Endothelial cell of umbilical vein (primary cell): ENCODE measurements around the gene PTBP3. TPM values are rescaled to one million over a fixed set of nuclear protein-coding genes. Genes with fewer than 3 reads are reported as not detected.
"Not testable (repeated sequence)": the region's sequence is repeated elsewhere in the genome, so short reads cannot be mapped to it uniquely, and the experiment has no call there.

Source experiments
- BruUV-seq: library from RNA; stranded (reverse); fragments of 400-500 nt; replicated peaks from 2 replicates; lab custom pipeline; 2021; lab: Mats Ljungman, UMichigan
- CTCF ChIA-PET: fragments of 300-600, 350-600 bp; sonication (Branson Sonifier 250); formaldehyde crosslinking; loops from one replicate; lab custom pipeline; 2021; ENCODE audit warnings: antibody characterized with exemption, inconsistent platforms; lab: Charles Lee
- POLR2A ChIA-PET: fragments of 300-600, 350-600 bp; sonication (Branson Sonifier 250); formaldehyde crosslinking; loops from one replicate; lab custom pipeline; 2021; ENCODE audit warnings: antibody characterized with exemption, inconsistent platforms; lab: Charles Lee
- DNase-seq: peaks from one replicate; pipeline ENCODE4 v3.0.0-alpha.2; 2011; ENCODE audit warnings: low read depth, low spot score
- FAIRE-seq: peaks from 2 replicates; lab custom pipeline; 2011; peaks lifted over from hg19 to GRCh38; lab: Jason Lieb, UNC
- H2AFZ ChIP-seq: 2 replicates; pipeline ENCODE4 v1.6.0; 2012; ENCODE audit warnings: low read depth, low read length, control low read depth, inconsistent platforms
- H3K27ac ChIP-seq: 2 replicates; pipeline ENCODE4 v1.5.1; 2011; ENCODE audit warnings: low read depth, mild to moderate bottlenecking, control low read depth, low read length, moderate library complexity; ENCODE audit not compliant: insufficient read depth
- H3K27me3 ChIP-seq, 2 experiments: 2 replicates each; pipeline versions ENCODE4 v1.6.0 to v1.6.1; 2011; ENCODE audit warnings: low read length in 2 of 2, mixed read lengths in 1 of 2; ENCODE audit not compliant: control insufficient read depth in 2 of 2, insufficient read depth in 2 of 2
- H3K36me3 ChIP-seq, 2 experiments: 2 replicates in 1 of 2; 3 replicates in 1 of 2; pipeline ENCODE4 v1.5.1; 2011; ENCODE audit warnings: low read length in 2 of 2, mild to moderate bottlenecking in 1 of 2, moderate library complexity in 1 of 2; ENCODE audit not compliant: control insufficient read depth in 2 of 2, insufficient read depth in 2 of 2; ENCODE audit errors: extremely low read depth in 1 of 2
- H3K4me1 ChIP-seq: 3 replicates; pipeline ENCODE4 v1.5.1; 2011; ENCODE audit warnings: mild to moderate bottlenecking, low read length; ENCODE audit not compliant: control insufficient read depth, insufficient read depth; ENCODE audit errors: extremely low read depth
- H3K4me2 ChIP-seq: 2 replicates; pipeline ENCODE4 v1.6.1; 2011; ENCODE audit warnings: low read length, control low read depth, mixed read lengths; ENCODE audit not compliant: insufficient read depth
- H3K4me3 ChIP-seq, 3 experiments: fragments of 200-600 bp in 1 of 3; sonication (generic), shearing (Covaris generic) in 1 of 3; replicated peaks in 1 of 3; 2 replicates each; pipeline ENCODE4 v1.5.1; 2011 to 2016; ENCODE audit warnings: control low read depth in 3 of 3, low read length in 3 of 3, mild to moderate bottlenecking in 2 of 3, inconsistent platforms in 1 of 3, low read depth in 1 of 3, moderate library complexity in 1 of 3; ENCODE audit not compliant: insufficient read depth in 1 of 3
- H3K79me2 ChIP-seq: 2 replicates; pipeline ENCODE4 v1.6.0; 2012; ENCODE audit warnings: low read length, inconsistent platforms; ENCODE audit not compliant: control insufficient read depth, insufficient read depth
- H3K9ac ChIP-seq: replicated peaks from 2 replicates; pipeline ENCODE3; 2011; ENCODE audit warnings: low read length, control low read depth; ENCODE audit not compliant: insufficient read depth; ENCODE audit errors: extremely low read depth
- H3K9me1 ChIP-seq: replicated peaks from 3 replicates; pipeline ENCODE4 v1.6.0; 2011; ENCODE audit warnings: mild to moderate bottlenecking, low read length; ENCODE audit not compliant: control insufficient read depth, insufficient read depth; ENCODE audit errors: extremely low read depth
- H3K9me3 ChIP-seq: replicated peaks from 2 replicates; pipeline ENCODE4 v1.5.1; 2012; ENCODE audit warnings: low read length, inconsistent platforms; ENCODE audit not compliant: control insufficient read depth, insufficient read depth
- H4K20me1 ChIP-seq: replicated peaks from 2 replicates; pipeline ENCODE3; 2011; ENCODE audit warnings: mild to moderate bottlenecking, low read length; ENCODE audit not compliant: control insufficient read depth, insufficient read depth; ENCODE audit errors: extremely low read depth
- EZH2 ChIP-seq: IDR thresholded peaks from 2 replicates; pipeline ENCODE4 v1.6.1; 2012; ENCODE audit warnings: borderline replicate concordance, low read depth, mild to moderate bottlenecking, moderate library complexity, low read length, inconsistent platforms; ENCODE audit not compliant: severe bottlenecking
- GATA2 ChIP-seq: IDR thresholded peaks from 2 replicates; pipeline ENCODE4 v1.7.0; 2011; ENCODE audit warnings: low read depth, mild to moderate bottlenecking, moderate library complexity, mixed read lengths, low read length; ENCODE audit not compliant: insufficient read length, insufficient read depth
- JUN ChIP-seq: IDR thresholded peaks from 2 replicates; pipeline ENCODE4 v1.6.1; 2011; ENCODE audit warnings: borderline replicate concordance, low read depth; ENCODE audit not compliant: insufficient read length, insufficient read depth
- MYC ChIP-seq: IDR thresholded peaks from one replicate; pipeline ENCODE4 v1.6.1; 2011; ENCODE audit warnings: mild to moderate bottlenecking, low read depth, low read length
- POLR2A ChIP-seq: IDR thresholded peaks from 2 replicates; pipeline ENCODE4 v1.6.1; 2012; ENCODE audit warnings: low read depth, mild to moderate bottlenecking, control low read depth, low read length
- POLR2AphosphoS5 ChIP-seq: IDR thresholded peaks from 2 replicates; pipeline ENCODE4 v1.6.1; 2012; ENCODE audit warnings: low read depth, mild to moderate bottlenecking, control low read depth, low read length, moderate library complexity; ENCODE audit not compliant: insufficient read depth
- dilution Hi-C: fragments of 300-500 bp; cut with MboI; formaldehyde crosslinking; loops from one replicate; pipeline ENCODE4 v1.15.0; 2019; ENCODE audit warnings: low sequenced_read_pairs; ENCODE audit not compliant: extremely low pct_ligation_motif_present
- intact Hi-C: fragments of 100-400 bp; cut with micrococcal nuclease; formaldehyde crosslinking; loops from one replicate; pipeline ENCODE4 v1.10.0; 2022
- polyA plus RNA-seq, 4 experiments: library from polyadenylated mRNA; depleted of rRNA in 3 of 4; stranded (reverse) in 3 of 4; unstranded in 1 of 4; fragments of >200 nt; gene quantifications; 2 replicates each; pipeline versions ENCODE4 v1.2.1 to v1.2.3, GENCODE V29; 2011 to 2012; ENCODE audit warnings: missing spikeins in 1 of 4
- total RNA-seq: library from RNA; stranded (reverse); gene quantifications from 2 replicates; pipeline ENCODE4 v1.2.3, GENCODE V29; 2021
- TF ChIP-seq, protein P1 (sequence below): IDR thresholded peaks from 2 replicates; pipeline ENCODE4 v1.6.1; 2011; ENCODE audit not compliant: insufficient read depth, insufficient read length
- TF ChIP-seq, protein P2 (sequence below), 2 donors: IDR thresholded peaks; 1 replicate in 1 of 2; 2 replicates in 1 of 2; pipeline ENCODE4 v1.5.1; 2011; ENCODE audit warnings: low read length in 2 of 2, mild to moderate bottlenecking in 2 of 2, moderate library complexity in 2 of 2, control low read depth in 1 of 2, inconsistent platforms in 1 of 2, low read depth in 1 of 2; ENCODE audit not compliant: insufficient read depth in 1 of 2; ENCODE audit errors: extremely low read depth in 1 of 2

Gene PTBP3
- total and polyA plus RNA-seq, 2 donors (not counting 3 experiments of a cell fraction or from before 2014, with no cell fraction given), result 42.4 to 75.0 TPM

DNA sequence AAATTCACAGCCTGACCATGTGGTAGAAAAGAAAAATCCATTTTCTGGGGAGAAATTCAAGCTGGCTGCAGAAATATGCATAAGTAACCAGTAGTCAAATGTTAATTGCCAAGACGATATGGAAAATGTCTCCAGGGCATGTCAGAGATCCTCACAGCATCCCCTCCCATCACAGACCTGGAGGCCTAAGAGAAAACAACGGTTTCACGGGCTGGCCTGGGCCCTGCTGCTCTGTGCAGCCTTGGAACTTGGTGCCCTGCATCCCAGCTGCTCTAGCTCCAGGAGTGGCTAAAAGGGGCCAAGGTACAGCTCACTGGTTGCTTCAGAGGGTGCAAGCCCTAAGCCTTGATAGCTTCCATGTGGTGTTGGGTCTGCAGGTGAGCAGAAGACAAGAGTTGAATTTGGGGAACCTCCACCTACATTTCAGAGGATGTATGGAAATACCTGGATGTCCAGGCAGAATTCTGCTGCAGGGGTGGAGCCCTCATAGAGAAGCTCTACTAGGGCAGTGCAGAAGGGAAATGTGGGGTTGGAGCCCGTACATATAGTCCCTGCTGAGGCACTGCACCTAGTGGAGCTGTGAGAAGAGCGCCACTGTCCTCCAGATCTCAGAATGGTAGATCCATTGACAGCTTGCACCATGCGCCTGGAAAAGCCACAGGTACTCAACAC is 49.7 kb downstream of the PTBP3 start:
- TF ChIP-seq EZH2 (no peak), GATA2 (no peak), POLR2A (no peak), JUN (no peak), MYC (no peak), POLR2AphosphoS5 (no peak)
- TF ChIP-seq, protein P1, sequence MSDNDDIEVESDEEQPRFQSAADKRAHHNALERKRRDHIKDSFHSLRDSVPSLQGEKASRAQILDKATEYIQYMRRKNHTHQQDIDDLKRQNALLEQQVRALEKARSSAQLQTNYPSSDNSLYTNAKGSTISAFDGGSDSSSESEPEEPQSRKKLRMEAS, result no peak
- TF ChIP-seq, protein P2, sequence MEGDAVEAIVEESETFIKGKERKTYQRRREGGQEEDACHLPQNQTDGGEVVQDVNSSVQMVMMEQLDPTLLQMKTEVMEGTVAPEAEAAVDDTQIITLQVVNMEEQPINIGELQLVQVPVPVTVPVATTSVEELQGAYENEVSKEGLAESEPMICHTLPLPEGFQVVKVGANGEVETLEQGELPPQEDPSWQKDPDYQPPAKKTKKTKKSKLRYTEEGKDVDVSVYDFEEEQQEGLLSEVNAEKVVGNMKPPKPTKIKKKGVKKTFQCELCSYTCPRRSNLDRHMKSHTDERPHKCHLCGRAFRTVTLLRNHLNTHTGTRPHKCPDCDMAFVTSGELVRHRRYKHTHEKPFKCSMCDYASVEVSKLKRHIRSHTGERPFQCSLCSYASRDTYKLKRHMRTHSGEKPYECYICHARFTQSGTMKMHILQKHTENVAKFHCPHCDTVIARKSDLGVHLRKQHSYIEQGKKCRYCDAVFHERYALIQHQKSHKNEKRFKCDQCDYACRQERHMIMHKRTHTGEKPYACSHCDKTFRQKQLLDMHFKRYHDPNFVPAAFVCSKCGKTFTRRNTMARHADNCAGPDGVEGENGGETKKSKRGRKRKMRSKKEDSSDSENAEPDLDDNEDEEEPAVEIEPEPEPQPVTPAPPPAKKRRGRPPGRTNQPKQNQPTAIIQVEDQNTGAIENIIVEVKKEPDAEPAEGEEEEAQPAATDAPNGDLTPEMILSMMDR (IDR thresholded peaks at IDR 0.05; ENCODE audit: extremely low read depth in 1 of 2, insufficient read depth in 1 of 2, low read depth in 1 of 2, low read length in 2 of 2), result no peak
- POLR2A ChIA-PET, result no interaction called here
- Histone ChIP-seq H3K9me3 (peaks cover 3% of the 10 kb centered on the region), H3K4me2 (no peak overlapping the region), H3K27me3 (no peaks in the 10 kb centered on the region), H4K20me1 (peaks cover 3% of the 10 kb centered on the region), H3K9me1 (no peaks in the 10 kb centered on the region), H2AFZ (no peak overlapping the region), H3K4me3 (no peak overlapping the region), H3K27ac (no peak overlapping the region), H3K9ac (no peak overlapping the region), H3K4me1 (no peaks in the 10 kb centered on the region), H3K79me2 (peaks cover 34% of the 10 kb centered on the region), H3K36me3 (peaks cover 0 to 3% of the 10 kb centered on the region in 2 experiments)
- dilution Hi-C loops (no loop called here), intact Hi-C loops (no loop called here)
- no peak for DNase-seq
- FAIRE-seq, result no peak
- no TSS peak for BruUV-seq
- CTCF ChIA-PET, result no interaction called here

DNA sequence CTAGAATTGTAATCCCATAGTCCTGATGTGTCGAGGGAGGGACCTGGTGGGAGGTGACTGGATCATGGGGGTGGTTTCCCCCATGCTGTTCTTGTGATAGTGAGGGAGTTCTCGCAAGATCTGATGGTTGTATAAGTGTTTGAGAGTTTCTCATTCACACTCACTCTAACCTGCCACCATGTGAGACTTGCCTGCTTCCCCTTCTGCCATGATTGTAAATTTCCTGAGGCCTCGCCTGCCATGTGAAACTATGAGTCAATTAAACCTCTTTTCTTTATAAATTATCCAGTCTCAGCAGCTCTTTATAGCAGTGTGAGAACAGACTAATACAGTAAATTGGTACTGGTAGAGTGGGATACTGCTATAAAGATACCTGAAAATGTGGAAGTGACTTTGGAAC is 50.6 kb downstream of the PTBP3 start:
- FAIRE-seq, BruUV-seq, H3K36me3 ChIP-seq, H3K4me3 ChIP-seq, H3K9me3 ChIP-seq, intact Hi-C loops, H2AFZ ChIP-seq, dilution Hi-C loops, H3K4me2 ChIP-seq, POLR2A ChIA-PET, H3K27ac ChIP-seq, H4K20me1 ChIP-seq, H3K4me1 ChIP-seq, DNase-seq, H3K9me1 ChIP-seq, H3K9ac ChIP-seq, H3K27me3 ChIP-seq: not testable (repeated sequence)
- CTCF ChIA-PET, result interaction anchor here (0.6 kb wide), 1 partner anchor 12 kb away, joined by 4 read pairs; no protein-coding TSS in a partner anchor
- H3K79me2 ChIP-seq, result peaks cover 35% of the 10 kb centered on the region
